GM12878 (cell line): ENCODE results near the gene KCNJ12. TPM values are rescaled to one million over a fixed set of nuclear protein-coding genes. Genes with fewer than 3 reads are reported as not detected.
A peak's percentile ranks its signal among the peaks of the same experiment; 100 is the strongest.
"Not testable (repeated sequence)": the region's sequence is repeated elsewhere in the genome, so short reads cannot be mapped to it uniquely, and the experiment has no call there.

Experiments
- ATAC-seq: fragments of 200-7000 bp; cut with Tn5 transposase; 3 replicates; pipeline ENCODE4 v1.9.1; 2020; ENCODE audit warnings: mild to moderate bottlenecking, moderate library complexity
- BruUV-seq: library from RNA; stranded (reverse); fragments of 400-500 nt; replicated peaks from 2 replicates; lab custom pipeline; 2021; lab: Mats Ljungman, UMichigan
- CTCF ChIA-PET: fragments of 300-600 bp; sonication (Branson Sonifier 250); formaldehyde crosslinking; extraction: SDS; loops from one replicate; lab custom pipeline; 2021; ENCODE audit warnings: inconsistent platforms; lab: Yijun Ruan, JAX
- POLR2A ChIA-PET: fragments of 350-600 bp; formaldehyde crosslinking; extraction: SDS; loops from one replicate; lab custom pipeline; 2021; ENCODE audit warnings: inconsistent platforms; lab: Charles Lee
- RAD21 ChIA-PET: fragments of 300-600 bp; sonication (Branson Sonifier 250); formaldehyde crosslinking; loops from one replicate; lab custom pipeline; 2023; ENCODE audit warnings: antibody characterized with exemption; ENCODE audit not compliant: unreplicated experiment; lab: Charles Lee
- SMC1A ChIA-PET: fragments of 300-600 bp; sonication (Branson Sonifier 250); formaldehyde crosslinking; loops from one replicate; lab custom pipeline; 2023; ENCODE audit not compliant: unreplicated experiment, uncharacterized antibody; lab: Charles Lee
- DNase-seq: peaks from one replicate; pipeline ENCODE4 v3.0.0-alpha.2; 2011; ENCODE audit warnings: low read depth, low spot score
- FAIRE-seq: peaks from 3 replicates; lab custom pipeline; 2011; peaks lifted over from hg19 to GRCh38; lab: Jason Lieb, UNC
- H2AFZ ChIP-seq: 2 replicates; pipeline ENCODE4 v1.6.0; 2011; ENCODE audit warnings: low read depth, low read length, control low read depth; ENCODE audit not compliant: control insufficient read depth
- H3K27ac ChIP-seq: 2 replicates; pipeline ENCODE4 v1.5.1; 2011; ENCODE audit warnings: control low read depth; ENCODE audit not compliant: control insufficient read depth, insufficient read depth
- H3K27me3 ChIP-seq, 2 experiments: replicated peaks in 1 of 2; 2 replicates each; pipeline versions ENCODE4 v1.6.0 to v1.6.1; 2011; ENCODE audit warnings: low read length in 1 of 2; ENCODE audit not compliant: control insufficient read depth in 2 of 2, insufficient read depth in 2 of 2
- H3K36me3 ChIP-seq, 2 experiments: 2 replicates each; pipeline ENCODE4 v1.5.1; 2011; ENCODE audit warnings: low read length in 1 of 2; ENCODE audit not compliant: control insufficient read depth in 2 of 2, insufficient read depth in 2 of 2
- H3K4me1 ChIP-seq: 2 replicates; pipeline ENCODE4 v1.6.1; 2011; ENCODE audit warnings: mild to moderate bottlenecking, low read length, moderate library complexity, mixed read lengths; ENCODE audit not compliant: control insufficient read depth, insufficient read depth
- H3K4me2 ChIP-seq: 2 replicates; pipeline ENCODE4 v1.6.0; 2011; ENCODE audit warnings: control low read depth; ENCODE audit not compliant: control insufficient read depth, insufficient read depth
- H3K4me3 ChIP-seq: fragments of 200-600 bp; sonication (generic); 2 replicates; pipeline ENCODE4 v1.5.1; 2016
- H3K79me2 ChIP-seq: 2 replicates; pipeline ENCODE4 v1.6.0; 2011; ENCODE audit warnings: low read length; ENCODE audit not compliant: control insufficient read depth, insufficient read depth
- H3K9ac ChIP-seq: 2 replicates; pipeline ENCODE4 v1.8.0; 2011; ENCODE audit warnings: low read length, control low read depth, mixed read lengths; ENCODE audit not compliant: control insufficient read depth, insufficient read depth
- H3K9me3 ChIP-seq: replicated peaks from 3 replicates; pipeline ENCODE4 v1.5.1; 2011; ENCODE audit warnings: mild to moderate bottlenecking, low read length; ENCODE audit not compliant: control insufficient read depth, insufficient read depth
- H4K20me1 ChIP-seq: 2 replicates; pipeline ENCODE4 v1.6.0; 2011; ENCODE audit not compliant: control insufficient read depth, insufficient read depth
- WGBS: methylation state at CpG from one replicate; pipeline ENCODE4 v1.1.6; 2016; ENCODE audit warnings: low lambda C conversion rate; ENCODE audit not compliant: insufficient replicate concordance, insufficient coverage; ENCODE audit errors: missing lambda C conversion rate; 5-methylcytosine and 5-hydroxymethylcytosine counted together
- in situ Hi-C: fragments of 300-500 bp; cut with MboI; formaldehyde crosslinking; loops from 9 replicates; pipeline ENCODE4 v1.14.3; 2018; ENCODE audit warnings: mixed read lengths
- intact Hi-C: fragments of 100-400 bp; cut with micrococcal nuclease; formaldehyde crosslinking; loops from one replicate; pipeline ENCODE4 v1.14.2; 2022; ENCODE audit not compliant: unreplicated experiment
- polyA plus RNA-seq, 11 experiments: library from polyadenylated mRNA; depleted of rRNA in 4 of 11; unstranded in 6 of 11; stranded (reverse) in 5 of 11; fragments of >200 nt; fragmentation: Nextera tagmentation in 4 of 11; fragmentation: Illumina TruSeq in 1 of 11; extraction: Ambion mirVana in 4 of 11; extraction: Trizol in 1 of 11; gene quantifications; 1 replicate in 1 of 11; 2 replicates in 10 of 11; pipeline versions ENCODE4 v1.2.1 to v1.2.3, GENCODE V29; 2011 to 2016; ENCODE audit warnings: inconsistent platforms in 2 of 11, missing spikeins in 2 of 11, low read depth in 1 of 11
- total RNA-seq, 4 experiments: library from RNA; depleted of rRNA in 3 of 4; stranded (reverse); fragments of >200 nt in 3 of 4; fragmentation: Illumina TruSeq in 1 of 4; extraction: Trizol in 1 of 4; gene quantifications; 2 replicates each; pipeline versions ENCODE4 v1.2.1 to v1.2.3, GENCODE V29; 2013 to 2021

Gene KCNJ12
- total and polyA plus RNA-seq, 10 of the 15 experiments (the other 5 are each of a cell fraction or from before 2014, with no cell fraction given): 0.04 to 0.21 (median 0.09) TPM; not detected in 3

- FAIRE-seq, ATAC-seq, H3K27me3 ChIP-seq, intact Hi-C loops, RAD21 ChIA-PET, CTCF ChIA-PET, H4K20me1 ChIP-seq, POLR2A ChIA-PET, H3K27ac ChIP-seq, BruUV-seq, DNase-seq, H3K4me1 ChIP-seq, SMC1A ChIA-PET, H3K4me3 ChIP-seq, H3K79me2 ChIP-seq, in situ Hi-C loops, H3K4me2 ChIP-seq, H2AFZ ChIP-seq, H3K9me3 ChIP-seq, H3K36me3 ChIP-seq, H3K9ac ChIP-seq: not testable (repeated sequence)
- 25% methylated on average over 8 of the region's 8 CpGs for WGBS
Observed at GRCh38 chr17:21341925-21342540, 34.1 kb upstream of the KCNJ12 start.

- H3K4me2 ChIP-seq, H3K4me3 ChIP-seq, H3K27me3 ChIP-seq, POLR2A ChIA-PET, DNase-seq, SMC1A ChIA-PET, in situ Hi-C loops, RAD21 ChIA-PET, H4K20me1 ChIP-seq, H3K79me2 ChIP-seq, CTCF ChIA-PET, H3K4me1 ChIP-seq, H3K9me3 ChIP-seq, FAIRE-seq, H3K36me3 ChIP-seq, H2AFZ ChIP-seq, intact Hi-C loops, H3K27ac ChIP-seq, BruUV-seq, H3K9ac ChIP-seq: not testable (repeated sequence)
- ATAC-seq: peak; percentile 9; the same call in 2 of the 3 replicates
- WGBS: 12% methylated on average over 10 of the region's 11 CpGs
Observed at GRCh38 chr17:21343061-21343949, 32.9 kb upstream of the KCNJ12 start.

GRCh38 chr17:21344801-21345200 lies 31.4 kb upstream of the KCNJ12 start:
- BruUV-seq, H3K4me3 ChIP-seq, H3K9ac ChIP-seq, intact Hi-C loops, H3K9me3 ChIP-seq, RAD21 ChIA-PET, H3K4me1 ChIP-seq, FAIRE-seq, H4K20me1 ChIP-seq, SMC1A ChIA-PET, H3K4me2 ChIP-seq, in situ Hi-C loops, H3K36me3 ChIP-seq, H2AFZ ChIP-seq, POLR2A ChIA-PET, H3K79me2 ChIP-seq, H3K27me3 ChIP-seq, H3K27ac ChIP-seq, ATAC-seq, DNase-seq: not testable (repeated sequence)
- WGBS: 37% methylated on average over 4 of the region's 4 CpGs
- CTCF ChIA-PET: interaction anchor here (0.7 kb wide), 1 partner anchor 28 kb away, joined by 3 read pairs; no protein-coding TSS in a partner anchor
